ENCODE results near the gene WAS. TPM values are rescaled to one million over a fixed set of nuclear protein-coding genes. Genes with fewer than 3 reads are reported as not detected.

Gene WAS
- polyA plus RNA-seq, 2 of the 4 experiments (the other 2 are of a cell fraction) = 0.05 to 0.44 TPM

GRCh38 chrX:48663241-48663640 lies 20.4 kb upstream of the WAS start:
- no peak for TF ChIP-seq ZC3H11A (IDR thresholded peaks at IDR 0.05)
- TF ChIP-seq KDM5A (IDR thresholded peaks at IDR 0.05) = no peak
- TF ChIP-seq ZSCAN20 (CRISPR knock-in tag; IDR thresholded peaks at IDR 0.05) = no peak
- TF ChIP-seq, protein P1, sequence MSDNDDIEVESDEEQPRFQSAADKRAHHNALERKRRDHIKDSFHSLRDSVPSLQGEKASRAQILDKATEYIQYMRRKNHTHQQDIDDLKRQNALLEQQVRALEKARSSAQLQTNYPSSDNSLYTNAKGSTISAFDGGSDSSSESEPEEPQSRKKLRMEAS (IDR thresholded peaks at IDR 0.05) = no peak
- no peak for TF ChIP-seq EP300 (IDR thresholded peaks at IDR 0.05)
- TF ChIP-seq HDAC2 (IDR thresholded peaks at IDR 0.05) = no peak
- no peak for TF ChIP-seq PBX3 (IDR thresholded peaks at IDR 0.05)
- TF ChIP-seq EHMT2 (IDR thresholded peaks at IDR 0.05; ENCODE audit: low read depth) = no peak
- TF ChIP-seq NFE2L2 (conservative IDR thresholded peaks at IDR 0.05; ENCODE audit: low read length) = no peak
- no peak for TF ChIP-seq NPAS2 (CRISPR knock-in tag; IDR thresholded peaks at IDR 0.05; ENCODE audit: borderline replicate concordance)
- TF ChIP-seq BCL3 (IDR thresholded peaks at IDR 0.05) = no peak
- no peak for TF ChIP-seq RFX5 (IDR thresholded peaks at IDR 0.05)
- TF ChIP-seq, protein P2, sequence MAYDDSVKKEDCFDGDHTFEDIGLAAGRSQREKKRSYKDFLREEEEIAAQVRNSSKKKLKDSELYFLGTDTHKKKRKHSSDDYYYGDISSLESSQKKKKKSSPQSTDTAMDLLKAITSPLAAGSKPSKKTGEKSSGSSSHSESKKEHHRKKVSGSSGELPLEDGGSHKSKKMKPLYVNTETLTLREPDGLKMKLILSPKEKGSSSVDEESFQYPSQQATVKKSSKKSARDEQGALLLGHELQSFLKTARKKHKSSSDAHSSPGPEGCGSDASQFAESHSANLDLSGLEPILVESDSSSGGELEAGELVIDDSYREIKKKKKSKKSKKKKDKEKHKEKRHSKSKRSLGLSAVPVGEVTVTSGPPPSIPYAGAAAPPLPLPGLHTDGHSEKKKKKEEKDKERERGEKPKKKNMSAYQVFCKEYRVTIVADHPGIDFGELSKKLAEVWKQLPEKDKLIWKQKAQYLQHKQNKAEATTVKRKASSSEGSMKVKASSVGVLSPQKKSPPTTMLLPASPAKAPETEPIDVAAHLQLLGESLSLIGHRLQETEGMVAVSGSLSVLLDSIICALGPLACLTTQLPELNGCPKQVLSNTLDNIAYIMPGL (CRISPR knock-in tag; IDR thresholded peaks at IDR 0.05; ENCODE audit: borderline replicate concordance) = no peak
- TF ChIP-seq REST (IDR thresholded peaks at IDR 0.05) = no peak
- TF ChIP-seq POLR2A (IDR thresholded peaks at IDR 0.05; ENCODE audit: low read length) = no peak
- TF ChIP-seq RNF2 (IDR thresholded peaks at IDR 0.05; ENCODE audit: borderline replicate concordance, low read depth) = no peak
- no peak for TF ChIP-seq HOXA7 (CRISPR knock-in tag; IDR thresholded peaks at IDR 0.05)
- TF ChIP-seq MAZ (IDR thresholded peaks at IDR 0.05; ENCODE audit: borderline replicate concordance, low read depth, low read length) = no peak
- TF ChIP-seq RARB (CRISPR knock-in tag; IDR thresholded peaks at IDR 0.05) = no peak
- TF ChIP-seq TP53 (CRISPR knock-in tag; IDR thresholded peaks at IDR 0.05) = no peak
- CTCF ChIA-PET = interaction anchor here (0.8 to 1.6 kb wide), 3 partner anchors 15 to 40 kb away, joined by 3 to 4 read pairs (median 3); no protein-coding TSS in a partner anchor
- Histone ChIP-seq H3K27ac (no peak overlapping the region), H3K4me1 (no peaks in the 10 kb centered on the region), H3K4me3 (no peak overlapping the region), H3K4me2 (no peak overlapping the region), H3K9me3 (no peaks in the 10 kb centered on the region)
- DNase-seq (ENCODE audit: low read depth in 1 of 2, low spot score in 1 of 2) (no peak), FAIRE-seq (no peak), ATAC-seq (no peak)
- WGBS (ENCODE audit: missing lambda C conversion rate) = 20% methylated on average over 1 of the region's 1 CpG
- POLR2A ChIA-PET = no interaction called here

DNA sequence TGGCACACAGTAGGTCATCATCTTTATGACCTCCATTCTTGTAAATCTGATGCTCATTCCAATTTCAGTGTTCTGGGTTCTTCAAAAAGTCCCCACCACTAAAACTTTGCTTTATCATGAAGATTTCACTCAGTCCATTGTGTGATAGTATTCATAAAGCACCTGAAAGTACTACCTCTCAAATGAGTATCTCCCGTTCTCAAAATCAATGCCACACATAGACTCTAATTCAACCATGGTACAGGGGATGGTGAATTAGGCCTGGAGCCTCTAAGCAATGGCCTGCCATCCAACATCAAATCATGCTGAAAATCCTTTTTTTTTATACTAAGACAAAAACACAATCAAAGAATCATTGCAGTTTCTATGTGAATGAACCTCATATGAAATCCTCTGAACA lies 19.4 kb upstream of the WAS start:
- DNase-seq (ENCODE audit: low read depth in 1 of 2, low spot score in 1 of 2) (no peak), FAIRE-seq (no peak), ATAC-seq (no peak)
- Histone ChIP-seq H3K4me1 (no peaks in the 10 kb centered on the region), H3K27ac (no peak overlapping the region), H3K4me2 (no peak overlapping the region), H3K9me3 (no peaks in the 10 kb centered on the region), H3K4me3 (no peak overlapping the region)
- 100% methylated on average over 1 of the region's 1 CpG for WGBS (ENCODE audit: missing lambda C conversion rate)
- TF ChIP-seq POLR2A (IDR thresholded peaks at IDR 0.05; ENCODE audit: low read length) = no peak
- TF ChIP-seq CBX8 (IDR thresholded peaks at IDR 0.05) = no peak
- TF ChIP-seq BHLHE40 (IDR thresholded peaks at IDR 0.05; ENCODE audit: low read depth, low read length) = no peak
- TF ChIP-seq JUNB (IDR thresholded peaks at IDR 0.05) = no peak
- TF ChIP-seq SREBF2 (IDR thresholded peaks at IDR 0.05) = no peak
- no peak for TF ChIP-seq ESRRA (IDR thresholded peaks at IDR 0.05; ENCODE audit: borderline replicate concordance, low read length)
- TF ChIP-seq HEYL (CRISPR knock-in tag; IDR thresholded peaks at IDR 0.05) = no peak
- no peak for TF ChIP-seq CHD2 (IDR thresholded peaks at IDR 0.05; ENCODE audit: low read length, partially characterized antibody)
- no peak for TF ChIP-seq ZSCAN20 (CRISPR knock-in tag; IDR thresholded peaks at IDR 0.05)
- no peak for TF ChIP-seq PBX3 (IDR thresholded peaks at IDR 0.05)
- POLR2A ChIA-PET = no interaction called here
- CTCF ChIA-PET = no interaction called here

All from A549 (cell line).